NCI-H345 (cell line): Measurements from ENCODE around the gene NAA80.

Experiments
- DNase-seq: peaks from one replicate; lab custom pipeline; 2025; lab: John Stamatoyannopoulos, UW

The NAA80 gene

GRCh38 chr3:50256978-50257890, 42.0 kb downstream of the NAA80 start:
- DNase-seq: peak; percentile 19

GRCh38 chr3:50255251-50255615, 44.0 kb downstream of the NAA80 start:
- no peak for DNase-seq

- no peak for DNase-seq
Observed at GRCh38 chr3:50254577-50255250, 44.5 kb downstream of the NAA80 start.

- DNase-seq: no peak
Observed at GRCh38 chr3:50251220-50251619, 48.0 kb downstream of the NAA80 start.

GRCh38 chr3:50250514-50250913, 48.7 kb downstream of the NAA80 start:
- no peak for DNase-seq

- no peak for DNase-seq
Observed at GRCh38 chr3:50249457-50249856, 49.7 kb downstream of the NAA80 start.

- no peak for DNase-seq
Observed at GRCh38 chr3:50248387-50248786, 50.8 kb downstream of the NAA80 start.

- no peak for DNase-seq
Observed at GRCh38 chr3:50246517-50246954, 52.7 kb downstream of the NAA80 start.
